HCT116 (cell line): Measurements from ENCODE around the gene ACTL6B.

Experiments
- CEBPB ChIP-seq: IDR thresholded peaks from 2 replicates; pipeline ENCODE4 v1.6.1; 2012; ENCODE audit warnings: low read depth
- ELF1 ChIP-seq: IDR thresholded peaks from 2 replicates; pipeline ENCODE4 v1.6.1; 2012; ENCODE audit warnings: low read depth, borderline replicate concordance
- EZH2phosphoT487 ChIP-seq: fragments of 200-600 bp; IDR thresholded peaks from 2 replicates; pipeline ENCODE4 v1.6.1; 2018; ENCODE audit warnings: antibody characterized with exemption, borderline replicate concordance
- POLR2A ChIP-seq: IDR thresholded peaks from 2 replicates; pipeline ENCODE4 v1.7.0; 2011; ENCODE audit warnings: borderline replicate concordance; ENCODE audit not compliant: insufficient read depth, insufficient read length; ENCODE audit errors: extremely low read depth
- SRF ChIP-seq: IDR thresholded peaks from 2 replicates; pipeline ENCODE4 v1.6.1; 2012; ENCODE audit warnings: low read depth
- TF ChIP-seq, protein P1 (sequence below), 3 experiments: fragments of 200-600 bp in 1 of 3; sonication (generic) in 1 of 3; IDR thresholded peaks in 2 of 3; conservative IDR thresholded peaks in 1 of 3; 2 replicates each; pipeline ENCODE4 v1.5.1; 2012 to 2017; ENCODE audit warnings: low read depth in 2 of 3, low read length in 2 of 3, antibody characterized with exemption in 1 of 3, borderline replicate concordance in 1 of 3, control low read depth in 1 of 3, mild to moderate bottlenecking in 1 of 3, mixed read lengths in 1 of 3, mixed run types in 1 of 3, moderate library complexity in 1 of 3; ENCODE audit not compliant: insufficient read depth in 1 of 3

DNA sequence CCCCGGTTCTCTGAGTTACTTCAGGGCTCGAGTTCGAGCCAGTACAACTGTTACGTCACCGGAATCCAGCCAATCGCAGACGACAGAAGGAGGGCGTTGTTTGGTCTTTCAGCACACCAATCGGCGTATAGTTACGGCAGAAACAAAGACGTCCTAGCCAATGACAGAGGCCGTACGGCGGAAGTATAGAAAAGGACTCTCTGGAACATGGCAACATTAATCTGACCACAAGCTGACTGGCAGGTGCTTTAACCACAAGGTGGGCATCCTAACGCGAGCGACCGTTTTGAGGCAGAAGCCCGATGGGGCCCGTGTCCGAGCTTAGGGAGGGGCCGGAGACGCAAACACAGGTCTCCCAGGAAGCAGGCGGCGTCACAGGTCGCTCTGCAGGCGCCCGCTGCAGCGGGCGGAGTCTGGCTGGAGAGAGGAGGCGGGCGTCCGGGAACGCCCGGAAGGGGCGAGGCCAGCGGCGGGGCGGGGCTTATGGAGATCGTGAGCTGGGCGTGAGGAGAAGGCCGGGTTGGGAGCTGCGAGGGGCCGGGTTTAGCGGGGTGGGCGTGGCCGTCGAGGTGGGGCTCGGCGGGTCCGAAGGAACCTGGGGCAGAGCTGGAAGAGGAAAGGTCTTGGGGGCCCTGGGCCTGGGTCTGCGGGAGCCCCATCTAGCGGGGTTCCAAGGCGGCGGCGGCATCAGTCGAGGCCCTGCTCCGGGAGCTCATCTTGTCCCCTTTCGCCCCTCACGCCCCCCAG, 44.1 kb downstream of the ACTL6B start, which contains the start of gene MOSPD3:
- TF ChIP-seq, protein P1, sequence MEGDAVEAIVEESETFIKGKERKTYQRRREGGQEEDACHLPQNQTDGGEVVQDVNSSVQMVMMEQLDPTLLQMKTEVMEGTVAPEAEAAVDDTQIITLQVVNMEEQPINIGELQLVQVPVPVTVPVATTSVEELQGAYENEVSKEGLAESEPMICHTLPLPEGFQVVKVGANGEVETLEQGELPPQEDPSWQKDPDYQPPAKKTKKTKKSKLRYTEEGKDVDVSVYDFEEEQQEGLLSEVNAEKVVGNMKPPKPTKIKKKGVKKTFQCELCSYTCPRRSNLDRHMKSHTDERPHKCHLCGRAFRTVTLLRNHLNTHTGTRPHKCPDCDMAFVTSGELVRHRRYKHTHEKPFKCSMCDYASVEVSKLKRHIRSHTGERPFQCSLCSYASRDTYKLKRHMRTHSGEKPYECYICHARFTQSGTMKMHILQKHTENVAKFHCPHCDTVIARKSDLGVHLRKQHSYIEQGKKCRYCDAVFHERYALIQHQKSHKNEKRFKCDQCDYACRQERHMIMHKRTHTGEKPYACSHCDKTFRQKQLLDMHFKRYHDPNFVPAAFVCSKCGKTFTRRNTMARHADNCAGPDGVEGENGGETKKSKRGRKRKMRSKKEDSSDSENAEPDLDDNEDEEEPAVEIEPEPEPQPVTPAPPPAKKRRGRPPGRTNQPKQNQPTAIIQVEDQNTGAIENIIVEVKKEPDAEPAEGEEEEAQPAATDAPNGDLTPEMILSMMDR (IDR thresholded peaks at IDR 0.05 in 2 of 3, conservative IDR thresholded peaks at IDR 0.05 in 1 of 3; ENCODE audit: borderline replicate concordance in 1 of 3, insufficient read depth in 1 of 3, low read depth in 2 of 3, low read length in 2 of 3) = no peak
- TF ChIP-seq POLR2A (peak; percentile 59), EZH2phosphoT487 (no peak), SRF (no peak), CEBPB (no peak), ELF1 (no peak)
